ENCODE results near the gene SLX9.

Gene SLX9

GRCh38 chr21:44930543-44930981, 9.3 kb upstream of the SLX9 start:
- DNase-seq (ENCODE audit: low spot score), result peak; percentile 53

- DNase-seq (ENCODE audit: low spot score), result peak; percentile 81
Measured at GRCh38 chr21:44931137-44931500, 8.7 kb upstream of the SLX9 start.

- DNase-seq (ENCODE audit: low spot score), result no peak
Measured at GRCh38 chr21:44931501-44932407, 8.1 kb upstream of the SLX9 start.

DNA sequence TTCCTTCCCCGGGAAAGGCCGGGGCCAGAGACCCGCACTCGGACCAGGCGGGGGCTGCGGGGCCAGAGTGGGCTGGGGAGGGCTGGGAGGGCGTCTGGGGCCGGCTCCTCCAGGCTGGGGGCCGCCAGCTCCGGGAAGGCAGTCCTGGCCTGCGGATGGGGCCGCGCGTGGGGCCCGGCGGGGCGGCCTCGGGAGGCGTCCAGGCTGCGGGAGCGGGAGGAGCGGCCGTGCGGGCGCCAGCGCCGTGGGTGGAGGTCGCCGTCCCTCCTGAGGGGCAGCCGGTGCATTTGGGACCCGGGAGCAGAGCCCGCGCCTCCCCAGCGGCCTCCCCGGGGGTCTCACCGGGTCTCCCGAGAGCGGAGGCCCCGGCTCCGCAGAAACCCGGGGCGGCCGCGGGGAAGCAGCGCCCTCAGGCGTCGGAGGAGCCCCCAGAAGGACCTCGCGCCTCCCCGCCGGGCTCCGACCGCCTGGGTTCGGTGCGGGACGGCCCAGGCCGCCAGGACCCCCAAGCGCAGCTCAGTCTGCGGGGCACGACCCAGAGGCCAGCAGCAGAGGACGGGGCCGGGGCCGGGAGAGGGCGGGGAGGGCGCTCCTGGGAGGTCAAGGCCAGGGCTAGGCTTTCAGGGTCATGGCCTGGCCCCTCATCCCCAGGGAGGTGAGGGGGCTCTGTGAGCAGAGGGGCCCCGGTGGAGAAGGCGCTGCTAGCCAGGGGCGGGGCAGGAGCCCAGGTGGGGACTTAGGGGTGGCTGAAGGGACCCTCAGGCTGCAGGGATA, 7.2 kb upstream of the SLX9 start:
- peak; percentile 87 for DNase-seq (ENCODE audit: low spot score)

DNA sequence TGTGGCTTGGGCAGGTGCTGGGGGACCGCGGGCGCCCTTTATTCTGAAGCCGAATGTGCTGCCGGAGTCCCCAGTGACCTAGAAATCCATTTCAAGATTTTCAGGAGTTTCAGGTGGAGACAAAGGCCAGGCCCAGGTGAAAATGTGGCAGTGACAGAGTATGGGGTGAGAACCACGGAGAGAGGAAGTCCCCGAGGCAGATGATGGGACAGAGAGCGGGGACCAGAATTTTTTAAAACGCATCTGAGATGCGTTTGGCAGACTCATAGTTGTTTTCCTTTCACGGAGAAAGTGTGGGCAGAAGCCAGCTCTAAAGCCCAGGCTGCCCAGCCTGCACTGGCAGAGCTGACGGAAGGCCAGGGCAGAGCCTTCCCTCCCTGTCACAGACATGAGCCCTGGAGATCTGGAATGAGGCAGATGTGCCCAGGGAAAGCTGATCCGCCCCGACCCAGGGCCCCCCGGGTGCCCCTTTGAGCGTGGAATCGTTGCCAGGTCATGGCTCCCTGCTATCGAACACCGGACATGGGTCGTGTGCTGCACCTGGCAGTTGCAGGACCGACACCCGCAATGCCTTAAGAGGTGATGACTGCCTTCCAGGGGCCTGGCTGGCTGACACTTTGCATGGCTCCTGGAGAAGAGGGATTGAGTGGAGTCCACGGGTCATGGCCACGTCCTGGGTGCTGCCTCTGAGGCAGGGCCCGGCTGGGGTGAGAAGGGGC, 6.5 kb upstream of the SLX9 start:
- DNase-seq (ENCODE audit: low spot score), result no peak

GRCh38 chr21:44933918-44934260, 5.9 kb upstream of the SLX9 start:
- no peak for DNase-seq (ENCODE audit: low spot score)

DNA sequence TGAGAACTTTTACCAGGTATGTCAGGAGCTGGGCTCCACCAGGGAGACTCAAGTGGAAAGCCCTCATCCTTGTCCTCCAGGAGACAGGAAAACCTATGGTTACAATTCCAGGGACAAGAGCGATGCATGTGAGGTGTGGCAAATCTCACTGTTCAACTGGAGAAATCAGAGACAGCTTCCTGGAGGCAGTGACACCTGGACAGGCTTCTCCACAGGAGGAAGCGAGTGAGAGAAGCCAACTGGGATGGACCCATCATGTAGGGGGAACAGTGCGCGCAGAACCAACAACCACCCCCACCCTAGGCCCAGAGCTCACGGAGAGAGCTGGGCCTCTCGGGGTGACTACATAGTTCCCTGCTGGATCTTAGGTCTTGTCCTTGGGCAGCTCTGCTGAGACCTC, 5.6 kb upstream of the SLX9 start:
- DNase-seq (ENCODE audit: low spot score), result no peak

DNA sequence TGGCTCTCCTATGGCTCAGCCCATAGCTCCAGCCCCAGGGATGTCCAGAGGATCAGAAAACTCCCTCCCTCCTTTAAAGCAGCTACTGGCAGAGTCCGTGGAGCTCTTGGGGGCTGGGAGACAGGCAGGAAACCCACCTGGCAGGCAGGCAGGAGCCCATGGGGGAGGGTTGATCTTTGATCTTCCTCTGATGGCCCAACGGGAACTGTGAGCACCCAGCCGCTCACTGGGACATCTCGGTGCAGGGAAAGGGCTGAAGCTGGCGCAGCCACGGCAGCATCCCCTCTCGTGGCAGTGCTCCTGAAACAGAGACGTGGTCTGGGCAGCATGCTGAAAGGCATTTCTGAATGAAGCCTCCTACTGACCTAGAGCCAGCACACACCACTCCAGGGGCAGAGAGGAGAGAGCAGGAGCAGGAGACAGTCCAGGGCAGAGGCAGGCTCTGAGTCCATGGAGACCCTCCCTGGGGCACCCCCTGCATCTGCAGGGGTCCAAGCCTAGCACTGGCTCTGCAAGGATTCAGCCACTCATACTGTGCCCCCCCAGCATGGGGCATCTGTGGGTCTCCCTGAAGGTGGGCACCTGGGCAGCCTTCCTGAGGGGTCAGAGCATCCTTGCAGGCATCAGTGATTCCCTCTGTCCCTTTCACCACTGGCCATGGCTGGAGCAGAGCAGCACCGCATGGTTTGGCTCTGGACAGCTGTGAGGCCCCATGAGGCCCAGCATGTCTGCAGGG, 4.9 kb upstream of the SLX9 start:
- no peak for DNase-seq (ENCODE audit: low spot score)

GRCh38 chr21:44935533-44935927, 4.3 kb upstream of the SLX9 start:
- DNase-seq (ENCODE audit: low spot score), result no peak

GRCh38 chr21:44938772-44939531, 877 bp upstream of the SLX9 start:
- no peak for DNase-seq (ENCODE audit: low spot score)

- DNase-seq (ENCODE audit: low spot score), result peak; percentile 57
Measured at GRCh38 chr21:44940116-44940631, 345 bp downstream of the SLX9 start.

DNA sequence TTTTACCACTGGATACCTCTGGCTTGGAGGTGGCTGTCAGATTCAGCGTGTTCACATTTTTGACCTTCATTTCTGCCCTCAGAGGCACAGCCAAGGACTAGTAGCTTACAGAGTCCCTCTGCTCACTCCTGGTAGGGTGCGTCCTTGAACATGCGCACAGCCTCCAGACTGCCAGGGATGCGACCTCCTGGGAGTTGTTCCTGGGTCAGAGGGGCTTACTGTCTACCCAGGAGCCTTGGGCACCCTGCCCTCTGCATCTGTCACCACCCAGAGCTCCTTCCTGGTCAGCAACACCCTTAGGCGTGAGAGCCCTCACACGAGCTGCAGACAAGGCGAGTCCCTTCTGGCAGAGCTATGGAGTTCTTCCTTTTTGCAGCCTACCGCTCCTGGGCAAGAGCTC, 1.7 kb downstream of the SLX9 start:
- no peak for DNase-seq (ENCODE audit: low spot score)

DNA sequence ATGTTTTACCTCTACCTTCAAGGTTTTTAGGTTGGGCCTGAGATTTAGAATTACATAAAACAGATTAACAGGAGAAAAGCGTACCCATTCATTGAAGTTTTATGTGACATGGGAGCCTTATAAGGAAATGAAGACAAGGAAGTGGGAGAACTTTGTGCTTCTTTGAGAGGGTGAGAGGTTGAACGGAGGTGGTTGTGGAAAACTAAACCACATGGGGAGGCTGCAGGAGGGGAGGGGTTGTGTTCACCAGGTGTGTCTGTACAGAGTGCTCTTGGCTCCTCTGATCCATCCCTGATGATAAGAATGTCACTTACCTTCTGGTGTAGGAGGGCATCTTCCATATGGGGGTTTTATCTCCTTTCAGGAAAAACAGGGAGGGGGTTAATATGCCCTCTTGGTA, 2.7 kb downstream of the SLX9 start:
- DNase-seq (ENCODE audit: low spot score), result no peak

GRCh38 chr21:44943005-44943685, 3.3 kb downstream of the SLX9 start:
- DNase-seq (ENCODE audit: low spot score), result no peak

- no peak for DNase-seq (ENCODE audit: low spot score)
Measured at GRCh38 chr21:44943686-44944550, 4.1 kb downstream of the SLX9 start.

DNA sequence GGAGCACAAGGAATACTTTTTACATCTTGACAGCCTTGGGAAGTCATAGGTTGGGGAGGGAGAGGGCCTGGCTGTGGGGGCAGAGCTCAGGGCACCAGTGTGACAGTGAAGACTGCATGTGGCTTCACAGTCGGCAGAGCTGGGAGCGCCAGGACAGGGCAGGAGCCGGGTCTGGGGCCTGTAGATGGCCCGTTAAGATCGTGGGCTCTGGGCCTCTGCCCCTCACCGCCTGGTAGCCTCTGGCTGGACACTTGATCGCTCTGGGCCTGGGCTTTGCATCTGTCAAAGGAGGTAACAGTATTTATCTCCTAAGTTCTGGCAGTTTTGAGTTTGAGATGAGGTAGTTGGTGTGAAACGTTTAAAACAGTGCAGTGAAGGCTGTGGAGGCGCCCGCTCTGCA, 4.8 kb downstream of the SLX9 start:
- no peak for DNase-seq (ENCODE audit: low spot score)

DNA sequence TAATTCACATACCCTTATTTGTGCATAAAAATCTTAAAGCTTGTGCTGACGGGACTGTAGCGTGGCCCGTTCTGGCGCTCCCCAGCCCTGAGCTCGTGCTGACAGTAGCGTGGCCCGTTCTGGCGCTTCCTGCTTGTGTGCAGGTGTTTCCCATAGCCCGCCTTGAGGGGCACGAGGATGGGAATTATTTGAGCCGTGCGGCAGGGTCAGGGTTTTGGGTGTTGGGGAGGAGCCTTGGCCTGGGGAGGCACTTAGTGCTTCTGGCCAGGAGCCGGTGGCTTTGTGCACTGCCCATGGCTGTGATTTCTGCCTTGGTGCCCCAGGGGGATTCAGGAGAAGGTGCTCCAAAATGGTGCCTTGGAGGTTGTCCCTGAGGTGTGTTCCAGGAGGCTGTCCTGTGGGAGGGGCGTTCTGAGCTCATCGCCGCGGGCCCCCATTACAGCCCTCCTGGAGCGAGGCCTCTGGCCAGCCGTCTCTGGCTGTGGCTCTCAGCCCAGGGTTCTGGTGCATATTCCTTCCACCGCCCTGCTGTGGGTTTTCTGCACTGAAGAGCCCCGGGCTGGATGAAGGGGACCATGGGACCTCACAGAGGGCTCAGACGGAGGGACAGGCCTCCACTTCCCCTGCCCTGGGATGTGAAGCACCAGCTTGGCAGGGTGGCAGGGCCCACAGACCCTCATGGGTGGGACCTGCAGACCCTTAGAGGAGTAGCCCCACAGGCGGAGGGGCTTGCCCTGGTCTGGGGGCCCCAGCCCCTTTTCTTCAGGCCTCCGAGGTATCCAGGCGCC, 6.6 kb downstream of the SLX9 start:
- DNase-seq (ENCODE audit: low spot score), result no peak

DNA sequence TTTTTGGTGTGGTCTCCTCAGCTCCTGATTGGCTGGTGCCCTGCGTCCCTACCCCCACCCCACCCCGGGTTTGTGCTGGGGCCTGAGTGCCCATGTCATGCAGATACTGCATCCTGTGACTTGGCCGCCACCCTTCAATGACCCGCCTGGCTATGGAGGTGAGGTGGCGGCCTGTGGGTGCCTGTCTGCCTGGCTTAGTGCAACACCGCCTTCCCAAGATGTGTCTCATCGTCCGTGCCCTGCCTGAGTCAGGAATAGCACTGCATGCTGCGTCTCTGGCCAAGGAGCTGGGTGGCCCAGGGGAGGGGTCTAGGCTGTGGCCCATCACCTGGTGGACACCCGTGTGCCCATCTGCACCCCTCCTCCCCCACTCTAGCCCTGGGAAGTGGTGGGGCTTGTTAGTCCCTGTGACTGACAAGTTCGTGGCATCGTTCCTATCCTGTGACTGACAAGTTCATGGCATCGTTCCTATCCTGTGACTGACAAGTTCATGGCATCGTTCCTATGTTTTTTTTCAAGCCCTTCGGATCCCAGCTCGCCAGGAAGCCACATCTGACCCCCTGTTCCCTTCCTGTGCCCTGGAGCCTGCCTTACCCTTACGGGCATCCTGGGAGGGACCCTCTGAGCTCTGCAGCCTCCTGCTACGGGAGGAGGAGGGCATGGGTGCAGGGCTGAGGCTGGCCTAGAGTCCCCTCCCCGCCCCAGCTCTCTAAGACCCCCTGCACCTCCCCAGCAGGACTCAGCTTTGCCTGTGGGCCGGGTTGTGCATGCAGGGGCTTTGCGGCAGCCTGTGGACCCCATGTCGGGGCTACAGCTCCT, 7.5 kb downstream of the SLX9 start:
- DNase-seq (ENCODE audit: low spot score), result no peak
